Glutamatergic neuron (in vitro differentiated cells): Measurements from ENCODE around the gene FAM98A. TPM values are rescaled to one million over a fixed set of nuclear protein-coding genes. Genes with fewer than 3 reads are reported as not detected.

Experiments used
- DNase-seq: peaks from one replicate; pipeline ENCODE4 v3.0.0; 2022
- H3K27ac Mint-ChIP-seq: one replicate; pipeline ENCODE4 v1.8.0; 2020; ENCODE audit warnings: mild to moderate bottlenecking, mixed read lengths, inconsistent platforms; ENCODE audit not compliant: unreplicated experiment
- H3K27me3 Mint-ChIP-seq: one replicate; pipeline ENCODE4 v1.8.0; 2020; ENCODE audit warnings: mild to moderate bottlenecking, moderate library complexity, mixed read lengths, inconsistent platforms; ENCODE audit not compliant: unreplicated experiment
- H3K36me3 Mint-ChIP-seq: one replicate; pipeline ENCODE4 v1.8.0; 2020; ENCODE audit warnings: mild to moderate bottlenecking, mixed read lengths, inconsistent platforms; ENCODE audit not compliant: unreplicated experiment
- H3K4me1 Mint-ChIP-seq: one replicate; pipeline ENCODE4 v1.8.0; 2020; ENCODE audit warnings: mild to moderate bottlenecking, low read depth, mixed read lengths, inconsistent platforms; ENCODE audit not compliant: unreplicated experiment
- H3K4me3 Mint-ChIP-seq: one replicate; pipeline ENCODE4 v1.8.0; 2020; ENCODE audit warnings: mild to moderate bottlenecking, mixed read lengths, inconsistent platforms; ENCODE audit not compliant: unreplicated experiment
- H3K9me3 Mint-ChIP-seq: one replicate; pipeline ENCODE4 v1.8.0; 2020; ENCODE audit warnings: mild to moderate bottlenecking, moderate library complexity, mixed read lengths, inconsistent platforms; ENCODE audit not compliant: unreplicated experiment
- total RNA-seq: library from RNA; stranded (reverse); fragmentation: NEBNext Ultra II Directional; extraction: Animal tissue kit (Norgen Biotek cat#: 25700); gene quantifications from one replicate; pipeline ENCODE4 v1.2.1, GENCODE V29; 2021; ENCODE audit not compliant: unreplicated experiment
- TF ChIP-seq, protein P1 (sequence below): fragments of 200-600 bp; sonication (generic); IDR thresholded peaks from one replicate; pipeline ENCODE4 v1.5.0; 2021; ENCODE audit not compliant: partially characterized antibody, unreplicated experiment

The FAM98A gene
- total RNA-seq, 1 donor from 2014 or later, result 38.9 TPM

DNA sequence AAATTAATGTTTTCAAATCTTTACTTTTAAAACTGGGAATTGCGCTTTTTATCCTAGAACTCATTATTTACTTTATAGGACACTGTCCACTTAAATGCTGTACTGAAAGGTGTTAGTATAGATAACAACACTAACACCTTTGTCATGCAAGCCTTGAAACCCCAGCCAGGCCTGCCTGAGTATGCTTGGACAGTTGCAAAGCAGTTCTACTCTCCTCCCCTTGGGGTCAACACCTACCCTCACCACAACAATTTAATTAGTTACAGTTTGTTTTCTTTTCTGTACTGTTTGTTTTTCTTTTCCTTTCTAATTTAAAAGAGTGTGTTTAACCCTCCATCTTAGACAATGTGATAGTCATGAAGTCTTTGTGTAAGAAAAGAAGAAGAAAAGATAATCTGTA, 18.9 kb upstream of the FAM98A start:
- DNase-seq, result no peak
- TF ChIP-seq, protein P1, sequence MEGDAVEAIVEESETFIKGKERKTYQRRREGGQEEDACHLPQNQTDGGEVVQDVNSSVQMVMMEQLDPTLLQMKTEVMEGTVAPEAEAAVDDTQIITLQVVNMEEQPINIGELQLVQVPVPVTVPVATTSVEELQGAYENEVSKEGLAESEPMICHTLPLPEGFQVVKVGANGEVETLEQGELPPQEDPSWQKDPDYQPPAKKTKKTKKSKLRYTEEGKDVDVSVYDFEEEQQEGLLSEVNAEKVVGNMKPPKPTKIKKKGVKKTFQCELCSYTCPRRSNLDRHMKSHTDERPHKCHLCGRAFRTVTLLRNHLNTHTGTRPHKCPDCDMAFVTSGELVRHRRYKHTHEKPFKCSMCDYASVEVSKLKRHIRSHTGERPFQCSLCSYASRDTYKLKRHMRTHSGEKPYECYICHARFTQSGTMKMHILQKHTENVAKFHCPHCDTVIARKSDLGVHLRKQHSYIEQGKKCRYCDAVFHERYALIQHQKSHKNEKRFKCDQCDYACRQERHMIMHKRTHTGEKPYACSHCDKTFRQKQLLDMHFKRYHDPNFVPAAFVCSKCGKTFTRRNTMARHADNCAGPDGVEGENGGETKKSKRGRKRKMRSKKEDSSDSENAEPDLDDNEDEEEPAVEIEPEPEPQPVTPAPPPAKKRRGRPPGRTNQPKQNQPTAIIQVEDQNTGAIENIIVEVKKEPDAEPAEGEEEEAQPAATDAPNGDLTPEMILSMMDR, result no peak
- H3K27ac Mint-ChIP-seq, result no peak overlapping the region
- peaks cover 7% of the 10 kb centered on the region for H3K36me3 Mint-ChIP-seq
- no peaks in the 10 kb centered on the region for H3K27me3 Mint-ChIP-seq
- H3K4me3 Mint-ChIP-seq, result no peak overlapping the region
- H3K9me3 Mint-ChIP-seq, result peaks cover 4% of the 10 kb centered on the region
- H3K4me1 Mint-ChIP-seq, result no peaks in the 10 kb centered on the region

DNA sequence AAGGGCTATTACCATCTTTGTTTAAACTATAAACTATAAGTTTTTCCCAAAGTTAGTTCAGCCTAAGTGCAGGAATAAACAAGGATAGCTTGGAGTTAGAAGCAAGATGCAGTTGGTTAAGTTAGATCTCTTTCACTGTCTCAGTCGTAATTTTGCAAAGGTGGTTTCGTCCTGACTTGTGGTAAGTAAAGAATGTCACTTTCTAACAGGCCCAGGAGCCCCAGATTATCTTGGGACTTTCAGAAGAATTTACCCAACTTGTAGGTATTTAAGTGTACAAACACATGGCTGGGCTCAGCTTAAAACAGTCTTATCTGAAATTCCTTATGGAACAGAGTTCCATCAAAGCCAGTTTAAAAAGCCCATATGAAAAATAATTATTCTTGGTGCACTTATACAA, 18.3 kb upstream of the FAM98A start:
- no peaks in the 10 kb centered on the region for H3K4me1 Mint-ChIP-seq
- no peaks in the 10 kb centered on the region for H3K27me3 Mint-ChIP-seq
- H3K36me3 Mint-ChIP-seq, result peaks cover 7% of the 10 kb centered on the region
- no peak overlapping the region for H3K4me3 Mint-ChIP-seq
- peaks cover 4% of the 10 kb centered on the region for H3K9me3 Mint-ChIP-seq
- TF ChIP-seq, protein P1, result no peak
- no peak overlapping the region for H3K27ac Mint-ChIP-seq
- no peak for DNase-seq

DNA sequence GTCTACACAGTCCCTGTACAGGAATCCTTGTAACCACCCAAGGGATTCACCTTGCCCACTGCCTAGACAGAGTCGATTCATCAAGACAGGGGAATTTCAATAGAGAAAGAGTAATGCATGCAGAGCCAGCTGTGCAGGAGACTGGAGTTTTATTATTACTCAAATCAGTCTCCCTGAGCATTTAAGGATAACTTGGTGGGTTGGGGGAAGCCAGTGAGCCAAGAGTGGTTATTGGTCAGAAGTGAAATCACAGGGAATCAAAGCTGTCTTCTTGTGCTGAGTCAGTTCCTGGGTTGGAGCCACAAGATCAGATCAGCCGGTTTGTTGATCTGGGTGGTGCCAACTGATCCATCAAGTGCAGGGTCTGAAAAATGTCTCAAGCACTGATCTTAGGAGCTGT, 17.8 kb upstream of the FAM98A start:
- Mint-ChIP-seq H3K4me3 (no peak overlapping the region), H3K4me1 (no peaks in the 10 kb centered on the region), H3K27ac (no peak overlapping the region), H3K27me3 (no peaks in the 10 kb centered on the region), H3K9me3 (peaks cover 4% of the 10 kb centered on the region), H3K36me3 (peaks cover 7% of the 10 kb centered on the region)
- DNase-seq, result no peak
- TF ChIP-seq, protein P1, result no peak

DNA sequence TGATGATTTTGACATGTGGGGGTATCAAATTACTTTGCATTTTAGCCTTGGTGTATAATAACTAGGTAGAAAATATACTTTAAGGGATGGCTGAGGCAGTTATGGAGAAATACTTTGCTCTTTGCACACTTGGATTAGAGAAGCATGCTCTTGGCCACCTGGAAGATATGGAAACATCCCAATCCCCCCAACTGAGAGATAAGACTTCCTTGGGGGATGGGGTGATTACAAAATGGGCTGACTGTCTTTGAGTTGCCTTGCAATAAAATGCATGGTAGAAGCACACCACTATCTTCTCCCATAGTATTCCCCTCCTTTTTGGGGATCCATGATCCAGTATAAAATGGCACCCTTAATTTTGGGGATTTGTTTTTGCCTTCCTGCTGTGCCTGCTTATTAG, 15.1 kb upstream of the FAM98A start:
- TF ChIP-seq, protein P1, result no peak
- H3K36me3 Mint-ChIP-seq, result peaks cover 7% of the 10 kb centered on the region
- no peak for DNase-seq
- no peak overlapping the region for H3K27ac Mint-ChIP-seq
- H3K9me3 Mint-ChIP-seq, result peaks cover 3% of the 10 kb centered on the region
- H3K27me3 Mint-ChIP-seq, result peaks cover 2% of the 10 kb centered on the region
- H3K4me3 Mint-ChIP-seq, result no peak overlapping the region
- no peaks in the 10 kb centered on the region for H3K4me1 Mint-ChIP-seq

DNA sequence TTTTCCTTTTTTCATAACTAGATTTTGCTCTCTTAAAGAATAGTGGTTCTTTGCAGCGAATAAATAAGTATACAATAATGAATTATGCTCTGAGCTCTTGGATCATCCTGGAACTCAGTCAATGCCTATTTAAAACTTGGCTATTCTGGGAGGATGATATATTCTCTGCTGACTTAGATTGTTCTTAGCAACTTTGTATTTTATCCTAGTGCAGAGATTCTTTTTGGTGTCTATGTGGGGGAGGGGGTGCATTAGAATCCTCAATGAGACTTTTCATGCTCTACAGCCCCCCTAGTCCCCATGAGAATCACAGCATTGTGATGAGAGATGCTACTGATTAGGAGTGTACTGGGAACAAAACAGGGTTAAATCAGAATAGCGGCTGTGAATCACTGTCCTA, 8.8 kb upstream of the FAM98A start:
- no peaks in the 10 kb centered on the region for H3K36me3 Mint-ChIP-seq
- H3K4me3 Mint-ChIP-seq, result no peak overlapping the region
- H3K27ac Mint-ChIP-seq, result no peak overlapping the region
- H3K4me1 Mint-ChIP-seq, result no peaks in the 10 kb centered on the region
- peaks cover 1% of the 10 kb centered on the region for H3K9me3 Mint-ChIP-seq
- TF ChIP-seq, protein P1, result no peak
- peaks cover 2% of the 10 kb centered on the region for H3K27me3 Mint-ChIP-seq
- DNase-seq, result no peak
